HFFc6 (cell line): ENCODE measurements around the gene KCNJ12. TPM values are rescaled to one million over a fixed set of nuclear protein-coding genes. Genes with fewer than 3 reads are reported as not detected.

ENCODE experiments used
- DNase-seq: peaks from one replicate; pipeline ENCODE4 v3.0.0-alpha.2; 2018
- H3K27ac Mint-ChIP-seq: 2 replicates; pipeline ENCODE4 v1.8.0; 2020; ENCODE audit warnings: mild to moderate bottlenecking, mixed read lengths
- H3K27me3 Mint-ChIP-seq: 2 replicates; pipeline ENCODE4 v1.8.0; 2021; ENCODE audit warnings: mild to moderate bottlenecking, moderate library complexity, mixed read lengths; ENCODE audit not compliant: insufficient read depth
- H3K36me3 Mint-ChIP-seq: 2 replicates; pipeline ENCODE4 v1.8.0; 2021; ENCODE audit warnings: low read depth, mixed read lengths
- H3K4me1 Mint-ChIP-seq: 2 replicates; pipeline ENCODE4 v1.8.0; 2020; ENCODE audit warnings: low read depth, mixed read lengths
- H3K4me3 Mint-ChIP-seq: 2 replicates; pipeline ENCODE4 v1.8.0; 2020; ENCODE audit warnings: mild to moderate bottlenecking, moderate library complexity, mixed read lengths
- H3K9me3 Mint-ChIP-seq: 2 replicates; pipeline ENCODE4 v1.8.0; 2020; ENCODE audit warnings: mild to moderate bottlenecking, mixed read lengths
- CTCF ChIP-seq: fragments of 200-600 bp; sonication (generic); IDR thresholded peaks from 2 replicates; pipeline ENCODE4 v1.5.0; 2021; ENCODE audit warnings: antibody characterized with exemption, mild to moderate bottlenecking
- total RNA-seq, 6 experiments: library from RNA; stranded (reverse); fragmentation: NEBNext Ultra II Directional; extraction: Animal tissue kit (Norgen Biotek cat#: 25700); gene quantifications; 2 replicates in 1 of 6; 3 replicates in 5 of 6; pipeline ENCODE4 v1.2.3, GENCODE V29; 2021

Gene KCNJ12
- total RNA-seq, 6 experiments from 2014 or later = not detected

- no peak for DNase-seq
- Mint-ChIP-seq H3K27ac (no peak overlapping the region), H3K27me3 (peaks cover 38% of the 10 kb centered on the region), H3K36me3 (no peaks in the 10 kb centered on the region), H3K4me3 (no peak overlapping the region), H3K9me3 (no peaks in the 10 kb centered on the region), H3K4me1 (no peaks in the 10 kb centered on the region)
- TF ChIP-seq CTCF = no peak
Observed at GRCh38 chr17:21365016-21365415, 11.1 kb upstream of the KCNJ12 start.

- no peaks in the 10 kb centered on the region for H3K4me1 Mint-ChIP-seq
- H3K4me3 Mint-ChIP-seq = no peak overlapping the region
- no peaks in the 10 kb centered on the region for H3K9me3 Mint-ChIP-seq
- peaks cover 47% of the 10 kb centered on the region for H3K27me3 Mint-ChIP-seq
- no peak overlapping the region for H3K27ac Mint-ChIP-seq
- no peak for DNase-seq
- TF ChIP-seq CTCF = no peak
- no peaks in the 10 kb centered on the region for H3K36me3 Mint-ChIP-seq
Observed at GRCh38 chr17:21368545-21369246, 7.5 kb upstream of the KCNJ12 start.

- no peak for TF ChIP-seq CTCF
- H3K27ac Mint-ChIP-seq = no peak overlapping the region
- H3K9me3 Mint-ChIP-seq = no peaks in the 10 kb centered on the region
- H3K4me3 Mint-ChIP-seq = no peak overlapping the region
- H3K4me1 Mint-ChIP-seq = no peaks in the 10 kb centered on the region
- no peaks in the 10 kb centered on the region for H3K36me3 Mint-ChIP-seq
- peaks cover 41% of the 10 kb centered on the region for H3K27me3 Mint-ChIP-seq
- no peak for DNase-seq
Observed at GRCh38 chr17:21369395-21369794, 6.8 kb upstream of the KCNJ12 start.

- no peak for TF ChIP-seq CTCF
- Mint-ChIP-seq H3K9me3 (no peaks in the 10 kb centered on the region), H3K4me3 (no peak overlapping the region), H3K4me1 (no peaks in the 10 kb centered on the region), H3K36me3 (no peaks in the 10 kb centered on the region), H3K27ac (no peak overlapping the region), H3K27me3 (peaks cover 45% of the 10 kb centered on the region)
- DNase-seq = no peak
Observed at GRCh38 chr17:21370430-21370829, 5.7 kb upstream of the KCNJ12 start.

- no peaks in the 10 kb centered on the region for H3K36me3 Mint-ChIP-seq
- peaks cover 38% of the 10 kb centered on the region for H3K27me3 Mint-ChIP-seq
- TF ChIP-seq CTCF = no peak
- H3K9me3 Mint-ChIP-seq = no peaks in the 10 kb centered on the region
- H3K4me1 Mint-ChIP-seq = no peaks in the 10 kb centered on the region
- H3K27ac Mint-ChIP-seq = no peak overlapping the region
- no peak for DNase-seq
- H3K4me3 Mint-ChIP-seq = no peak overlapping the region
Observed at GRCh38 chr17:21371511-21372081, 4.6 kb upstream of the KCNJ12 start.
